PC-3 (cell line): ENCODE data around the gene UBC. TPM values are rescaled to one million over a fixed set of nuclear protein-coding genes. Genes with fewer than 3 reads are reported as not detected.

ENCODE experiments used
- ATAC-seq: fragments of 200-7000 bp; cut with Tn5 transposase; 2 replicates; pipeline ENCODE4 v1.9.1; 2020; ENCODE audit warnings: mild to moderate bottlenecking, moderate library complexity
- BruUV-seq: library from RNA; stranded (reverse); fragments of 400-500 nt; replicated peaks from 2 replicates; lab custom pipeline; 2021; lab: Mats Ljungman, UMichigan
- CTCF ChIA-PET: fragments of 300-600 bp; sonication (Branson Sonifier 250); formaldehyde crosslinking; loops from one replicate; lab custom pipeline; 2022; ENCODE audit warnings: antibody characterized with exemption; lab: Charles Lee
- POLR2A ChIA-PET: fragments of 300-600 bp; sonication (Branson Sonifier 250); formaldehyde crosslinking; loops from one replicate; lab custom pipeline; 2022; ENCODE audit warnings: antibody characterized with exemption; ENCODE audit not compliant: unreplicated experiment; lab: Charles Lee
- DNase-seq: peaks from one replicate; pipeline ENCODE4 v3.0.0-alpha.2; 2015
- H2AFZ ChIP-seq: fragments of 300-600 bp; sonication (generic); 2 replicates; pipeline ENCODE4 v1.6.0; 2016; ENCODE audit warnings: antibody characterized with exemption, low read length
- H3F3A ChIP-seq: fragments of 300-600 bp; sonication (generic); one replicate; pipeline ENCODE4 v1.6.0; 2017; ENCODE audit warnings: antibody characterized with exemption, low read length, control low read depth, mild to moderate bottlenecking; ENCODE audit not compliant: unreplicated experiment
- H3K27ac ChIP-seq: fragments of 300-600 bp; sonication (generic); 2 replicates; pipeline ENCODE4 v1.5.1; 2016; ENCODE audit warnings: mild to moderate bottlenecking, low read length
- H3K27me3 ChIP-seq: fragments of 300-600 bp; sonication (generic); 2 replicates; pipeline ENCODE4 v1.6.1; 2016; ENCODE audit warnings: low read length, mixed read lengths
- H3K36me3 ChIP-seq: fragments of 300-600 bp; sonication (generic); 2 replicates; pipeline ENCODE4 v1.6.1; 2016; ENCODE audit warnings: low read depth, mixed run types, low read length, mixed read lengths
- H3K4me1 ChIP-seq: fragments of 300-600 bp; sonication (generic); 2 replicates; pipeline ENCODE4 v1.5.1; 2016; ENCODE audit warnings: low read length; ENCODE audit not compliant: insufficient read depth
- H3K4me2 ChIP-seq: fragments of 300-600 bp; sonication (generic); 2 replicates; pipeline ENCODE4 v1.6.0; 2016; ENCODE audit warnings: low read length
- H3K4me3 ChIP-seq: fragments of 300-600 bp; sonication (generic); 2 replicates; pipeline ENCODE4 v1.5.1; 2016; ENCODE audit warnings: mild to moderate bottlenecking, low read length, mixed read lengths
- H3K79me2 ChIP-seq: fragments of 300-600 bp; sonication (generic); 2 replicates; pipeline ENCODE4 v1.6.1; 2017; ENCODE audit warnings: low read length, mixed read lengths
- H3K9ac ChIP-seq: fragments of 300-600 bp; sonication (generic); 2 replicates; pipeline ENCODE4 v1.6.0; 2016; ENCODE audit warnings: mild to moderate bottlenecking, low read length
- H3K9me2 ChIP-seq: fragments of 300-600 bp; sonication (generic); replicated peaks from 2 replicates; pipeline ENCODE4 v1.6.1; 2016; ENCODE audit warnings: mixed run types, low read length, mixed read lengths
- H3K9me3 ChIP-seq: fragments of 300-600 bp; sonication (generic); 2 replicates; pipeline ENCODE4 v1.6.1; 2016; ENCODE audit warnings: low read length, mixed read lengths
- H4K20me1 ChIP-seq: fragments of 300-600 bp; sonication (generic); 2 replicates; pipeline ENCODE4 v1.6.1; 2016; ENCODE audit warnings: low read length, mixed read lengths
- CTCF ChIP-seq: fragments of 300-600 bp; sonication (generic); conservative IDR thresholded peaks from 2 replicates; pipeline ENCODE4 v1.5.1; 2017; ENCODE audit warnings: antibody characterized with exemption, low read depth, mild to moderate bottlenecking, low read length
- EZH2 ChIP-seq: fragments of 300-600 bp; sonication (generic); IDR thresholded peaks from one replicate; pipeline ENCODE4 v1.6.1; 2017; ENCODE audit warnings: antibody characterized with exemption, mild to moderate bottlenecking, low read length; ENCODE audit not compliant: unreplicated experiment
- EZH2phosphoT487 ChIP-seq: fragments of 300-600 bp; sonication (generic); IDR thresholded peaks from 2 replicates; pipeline ENCODE4 v1.6.1; 2018; ENCODE audit warnings: mild to moderate bottlenecking, antibody characterized with exemption, low read length, borderline replicate concordance
- intact Hi-C: fragments of 100-400 bp; cut with micrococcal nuclease; formaldehyde crosslinking; loops from 2 replicates; pipeline ENCODE4 v1.9.0; 2023
- total RNA-seq: library from RNA; depleted of rRNA; stranded (reverse); fragments of >200 nt; gene quantifications from 2 replicates; pipeline ENCODE4 v1.2.3, GENCODE V29; 2014

Gene UBC
- total RNA-seq, 1 experiment from 2014 or later = 1,587 TPM

GRCh38 chr12:124898200-124898922 lies 16.1 kb downstream of the UBC start:
- intact Hi-C loops = loop anchor here (2.0 to 5.0 kb wide), 2 partner anchors 70 to 861 kb away; no protein-coding TSS in a partner anchor
- no peak overlapping the region for H3K27ac ChIP-seq
- peak; percentile 90 for ATAC-seq
- POLR2A ChIA-PET = no interaction called here
- no peaks in the 10 kb centered on the region for H3K9me3 ChIP-seq
- H3K36me3 ChIP-seq = no peaks in the 10 kb centered on the region
- peak overlapping the region; percentile 22; the same call in 1 of the 2 replicates for H2AFZ ChIP-seq
- no peaks in the 10 kb centered on the region for H3K27me3 ChIP-seq
- H3K4me3 ChIP-seq = no peak overlapping the region
- H3K4me2 ChIP-seq = no peak overlapping the region
- H4K20me1 ChIP-seq = no peaks in the 10 kb centered on the region
- BruUV-seq = no TSS peak
- CTCF ChIA-PET = no interaction called here
- no peaks in the 10 kb centered on the region for H3K4me1 ChIP-seq
- no peaks in the 10 kb centered on the region for H3K9me2 ChIP-seq
- no peaks in the 10 kb centered on the region for H3K79me2 ChIP-seq
- H3K9ac ChIP-seq = no peak overlapping the region
- TF ChIP-seq EZH2 = no peak
- peak; percentile 86 for TF ChIP-seq CTCF
- no peaks in the 10 kb centered on the region for H3F3A ChIP-seq
- DNase-seq = peak; percentile 69

GRCh38 chr12:124896461-124896860 lies 18.0 kb downstream of the UBC start:
- H3K4me1 ChIP-seq = no peaks in the 10 kb centered on the region
- no peak overlapping the region for H3K27ac ChIP-seq
- H3K79me2 ChIP-seq = no peaks in the 10 kb centered on the region
- no peaks in the 10 kb centered on the region for H3K9me3 ChIP-seq
- intact Hi-C loops = loop anchor here (5.0 kb wide), 1 partner anchor 859 kb away; no protein-coding TSS in a partner anchor
- no peaks in the 10 kb centered on the region for H4K20me1 ChIP-seq
- POLR2A ChIA-PET = no interaction called here
- no peak for DNase-seq
- TF ChIP-seq CTCF = no peak
- no peak for TF ChIP-seq EZH2
- no peak for TF ChIP-seq EZH2phosphoT487
- H3K36me3 ChIP-seq = no peaks in the 10 kb centered on the region
- no peaks in the 10 kb centered on the region for H3K27me3 ChIP-seq
- no TSS peak for BruUV-seq
- no peaks in the 10 kb centered on the region for H3F3A ChIP-seq
- no peaks in the 10 kb centered on the region for H3K9me2 ChIP-seq
- H3K4me2 ChIP-seq = no peak overlapping the region
- no peak for ATAC-seq
- H3K4me3 ChIP-seq = no peak overlapping the region
- CTCF ChIA-PET = no interaction called here
- H3K9ac ChIP-seq = no peak overlapping the region
- no peak overlapping the region for H2AFZ ChIP-seq

GRCh38 chr12:124893792-124894516 lies 20.5 kb downstream of the UBC start:
- ATAC-seq (no peak), DNase-seq (no peak)
- no TSS peak for BruUV-seq
- Histone ChIP-seq H3K9me2 (no peaks in the 10 kb centered on the region), H4K20me1 (no peaks in the 10 kb centered on the region), H3K4me3 (no peak overlapping the region), H3F3A (no peaks in the 10 kb centered on the region), H3K9me3 (no peaks in the 10 kb centered on the region), H3K27ac (no peak overlapping the region), H3K27me3 (no peaks in the 10 kb centered on the region), H3K79me2 (no peaks in the 10 kb centered on the region), H3K4me1 (no peaks in the 10 kb centered on the region), H3K4me2 (no peak overlapping the region), H3K36me3 (no peaks in the 10 kb centered on the region), H2AFZ (no peak overlapping the region), H3K9ac (no peak overlapping the region)
- TF ChIP-seq EZH2 (no peak), EZH2phosphoT487 (no peak), CTCF (no peak)
- intact Hi-C loops = no loop called here
- ChIA-PET POLR2A (no interaction called here), CTCF (no interaction called here)
